ENCODE measurements around the gene TTC29.

The TTC29 gene

GRCh38 chr4:146952896-146953295, 7.2 kb upstream of the TTC29 start:
- FAIRE-seq (no peak), DNase-seq (ENCODE audit: insufficient read length) (no peak)
- no peak for TF ChIP-seq POLR2AphosphoS5 (IDR thresholded peaks at IDR 0.05; ENCODE audit: low read depth, low read length)
- no peak for TF ChIP-seq POLR2A (IDR thresholded peaks at IDR 0.05; ENCODE audit: low read depth, low read length)
- TF ChIP-seq TAF1 (IDR thresholded peaks at IDR 0.05; ENCODE audit: borderline replicate concordance, low read depth, low read length) = no peak

DNA sequence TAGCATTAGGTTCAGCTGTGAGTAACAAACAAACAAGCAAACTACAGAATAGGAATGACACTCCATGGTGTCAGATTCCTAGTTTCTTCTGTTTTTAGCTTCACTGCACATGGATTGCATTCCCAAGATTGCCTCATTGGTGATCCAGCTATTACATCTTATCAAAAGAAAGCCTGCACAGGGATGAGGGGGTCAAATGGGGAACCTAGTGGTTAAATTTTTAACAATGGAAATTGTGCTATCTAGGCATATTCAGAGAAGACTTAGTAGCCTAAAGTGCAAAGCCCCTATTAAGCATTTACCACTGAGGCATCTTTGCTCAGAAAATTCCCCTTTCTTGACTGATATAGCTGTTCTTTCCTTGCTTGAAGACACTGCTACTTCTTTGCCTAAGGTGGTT, 3.9 kb upstream of the TTC29 start:
- TF ChIP-seq POLR2AphosphoS5 (IDR thresholded peaks at IDR 0.05; ENCODE audit: low read depth, low read length) (no peak), TAF1 (IDR thresholded peaks at IDR 0.05; ENCODE audit: borderline replicate concordance, low read depth, low read length) (no peak), POLR2A (IDR thresholded peaks at IDR 0.05; ENCODE audit: low read depth, low read length) (no peak)
- DNase-seq (ENCODE audit: insufficient read length) (no peak), FAIRE-seq (no peak)

GRCh38 chr4:146943691-146944375, 1.8 kb downstream of the TTC29 start:
- FAIRE-seq (no peak), DNase-seq (ENCODE audit: insufficient read length) (no peak)
- TF ChIP-seq TAF1 (IDR thresholded peaks at IDR 0.05; ENCODE audit: borderline replicate concordance, low read depth, low read length) = no peak
- no peak for TF ChIP-seq POLR2AphosphoS5 (IDR thresholded peaks at IDR 0.05; ENCODE audit: low read depth, low read length)
- TF ChIP-seq POLR2A (IDR thresholded peaks at IDR 0.05; ENCODE audit: low read depth, low read length) = no peak

- TF ChIP-seq POLR2AphosphoS5 (IDR thresholded peaks at IDR 0.05; ENCODE audit: low read depth, low read length) = no peak
- no peak for TF ChIP-seq TAF1 (IDR thresholded peaks at IDR 0.05; ENCODE audit: borderline replicate concordance, low read depth, low read length)
- no peak for TF ChIP-seq POLR2A (IDR thresholded peaks at IDR 0.05; ENCODE audit: low read depth, low read length)
- FAIRE-seq (no peak), DNase-seq (ENCODE audit: insufficient read length) (no peak)
These were observed 13.5 kb downstream of the TTC29 start for GRCh38 chr4:146932116-146932515.

DNA sequence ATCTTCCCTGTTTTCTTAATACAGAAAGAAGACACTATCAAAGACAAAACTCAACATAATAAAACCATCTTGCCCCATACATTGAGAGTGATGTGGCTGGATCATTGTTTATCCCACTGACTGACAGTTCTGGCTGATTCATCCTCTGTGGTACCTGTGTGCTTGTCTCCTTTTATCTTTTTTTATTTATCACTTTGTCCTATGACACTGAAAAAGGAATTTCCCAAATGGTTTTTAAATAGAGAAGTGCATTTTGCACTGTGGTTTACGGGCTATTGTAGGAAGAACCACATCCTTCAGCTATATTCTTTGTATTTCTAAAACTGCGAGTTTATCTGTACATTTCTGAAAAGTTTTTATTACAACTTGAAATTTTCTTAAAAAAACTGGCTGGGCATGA, 15.0 kb downstream of the TTC29 start:
- FAIRE-seq (no peak), DNase-seq (ENCODE audit: insufficient read length) (no peak)
- TF ChIP-seq POLR2AphosphoS5 (IDR thresholded peaks at IDR 0.05; ENCODE audit: low read depth, low read length) = no peak
- TF ChIP-seq POLR2A (IDR thresholded peaks at IDR 0.05; ENCODE audit: low read depth, low read length) = no peak
- TF ChIP-seq TAF1 (IDR thresholded peaks at IDR 0.05; ENCODE audit: borderline replicate concordance, low read depth, low read length) = no peak

DNA sequence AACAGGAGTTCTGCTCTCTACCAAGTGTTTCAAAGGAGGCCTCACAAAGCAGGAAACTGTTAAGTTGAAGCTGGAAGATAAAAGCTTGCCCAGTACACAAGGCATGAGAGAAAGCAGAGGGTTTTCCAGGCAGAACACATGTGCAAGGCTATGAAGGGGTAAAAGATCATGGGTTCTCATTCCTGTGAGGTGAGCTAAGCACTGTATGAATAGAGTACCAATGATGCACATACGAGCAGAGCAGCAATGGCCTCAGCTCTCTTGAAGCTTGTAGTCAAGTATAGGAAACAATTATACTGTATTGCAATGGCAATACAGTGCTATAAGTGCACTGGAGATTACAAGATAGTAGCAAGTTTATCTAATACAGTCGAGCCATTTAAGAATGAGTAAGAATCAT, 18.0 kb downstream of the TTC29 start:
- FAIRE-seq = no peak

GRCh38 chr4:146916479-146917076, 29.1 kb downstream of the TTC29 start:
- DNase-seq (ENCODE audit: insufficient read length) = no peak
- TF ChIP-seq POLR2A (IDR thresholded peaks at IDR 0.05; ENCODE audit: low read depth, low read length) (no peak), TAF1 (IDR thresholded peaks at IDR 0.05; ENCODE audit: borderline replicate concordance, low read depth, low read length) (no peak), POLR2AphosphoS5 (IDR thresholded peaks at IDR 0.05; ENCODE audit: low read depth, low read length) (no peak)
- FAIRE-seq = no peak

More for the DNA sequence above, 18.0 kb downstream of the TTC29 start:
- no peak for TF ChIP-seq POLR2A (IDR thresholded peaks at IDR 0.05; ENCODE audit: low read depth, low read length)
- TF ChIP-seq TAF1 (IDR thresholded peaks at IDR 0.05; ENCODE audit: borderline replicate concordance, low read depth, low read length) = no peak
- TF ChIP-seq POLR2AphosphoS5 (IDR thresholded peaks at IDR 0.05; ENCODE audit: low read depth, low read length) = no peak
- DNase-seq (ENCODE audit: insufficient read length) = no peak

DNA sequence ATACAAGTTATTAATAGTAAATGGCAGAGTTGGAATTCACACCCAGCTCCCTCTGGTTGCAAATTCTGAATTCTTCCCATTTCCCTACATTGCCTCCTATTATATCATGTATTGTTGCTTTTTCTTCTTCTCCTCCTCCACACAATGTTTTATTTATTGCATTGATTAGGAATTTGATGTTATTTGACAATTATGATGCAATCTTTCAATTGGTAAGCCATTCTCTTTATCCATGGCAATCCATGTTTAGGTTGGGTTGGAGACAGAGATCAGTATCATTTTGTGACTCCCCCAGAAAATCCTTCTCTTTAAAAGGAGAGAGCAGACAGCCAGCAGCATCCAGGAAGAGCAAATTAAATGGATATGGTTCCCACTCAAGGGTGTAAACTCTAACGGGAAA, 30.5 kb downstream of the TTC29 start:
- TF ChIP-seq POLR2A (IDR thresholded peaks at IDR 0.05; ENCODE audit: low read depth, low read length) (no peak), TAF1 (IDR thresholded peaks at IDR 0.05; ENCODE audit: borderline replicate concordance, low read depth, low read length) (no peak), POLR2AphosphoS5 (IDR thresholded peaks at IDR 0.05; ENCODE audit: low read depth, low read length) (no peak)
- DNase-seq (ENCODE audit: insufficient read length) (no peak), FAIRE-seq (no peak)

- DNase-seq (ENCODE audit: insufficient read length) = no peak
- TF ChIP-seq POLR2AphosphoS5 (IDR thresholded peaks at IDR 0.05; ENCODE audit: low read depth, low read length) = no peak
- no peak for TF ChIP-seq TAF1 (IDR thresholded peaks at IDR 0.05; ENCODE audit: borderline replicate concordance, low read depth, low read length)
- no peak for TF ChIP-seq POLR2A (IDR thresholded peaks at IDR 0.05; ENCODE audit: low read depth, low read length)
- FAIRE-seq = no peak
These were observed 45.4 kb downstream of the TTC29 start for GRCh38 chr4:146900295-146900694.

DNA sequence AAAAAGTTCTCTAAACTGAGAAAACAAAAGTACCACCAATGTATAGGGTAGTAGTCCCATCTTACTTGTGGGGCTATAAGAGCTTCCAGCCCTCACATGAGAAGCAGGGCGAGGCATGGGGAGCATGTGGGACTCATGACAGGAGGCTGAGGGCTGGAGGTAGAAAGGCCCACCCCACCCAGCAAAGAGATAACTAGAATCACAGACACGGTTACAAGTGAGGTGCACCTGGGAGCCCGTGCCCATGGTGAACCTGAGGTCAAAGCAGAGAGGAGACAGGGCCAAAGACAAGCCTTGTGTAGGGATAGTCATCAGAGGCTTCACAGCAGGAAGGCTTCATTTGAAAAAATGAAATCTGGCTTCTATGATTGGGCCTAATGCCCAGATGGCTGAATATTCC, 55.4 kb downstream of the TTC29 start:
- TF ChIP-seq TAF1 (IDR thresholded peaks at IDR 0.05; ENCODE audit: borderline replicate concordance, low read depth, low read length) = no peak
- no peak for TF ChIP-seq POLR2A (IDR thresholded peaks at IDR 0.05; ENCODE audit: low read depth, low read length)
- TF ChIP-seq POLR2AphosphoS5 (IDR thresholded peaks at IDR 0.05; ENCODE audit: low read depth, low read length) = no peak
- FAIRE-seq (no peak), DNase-seq (ENCODE audit: insufficient read length) (no peak)

DNA sequence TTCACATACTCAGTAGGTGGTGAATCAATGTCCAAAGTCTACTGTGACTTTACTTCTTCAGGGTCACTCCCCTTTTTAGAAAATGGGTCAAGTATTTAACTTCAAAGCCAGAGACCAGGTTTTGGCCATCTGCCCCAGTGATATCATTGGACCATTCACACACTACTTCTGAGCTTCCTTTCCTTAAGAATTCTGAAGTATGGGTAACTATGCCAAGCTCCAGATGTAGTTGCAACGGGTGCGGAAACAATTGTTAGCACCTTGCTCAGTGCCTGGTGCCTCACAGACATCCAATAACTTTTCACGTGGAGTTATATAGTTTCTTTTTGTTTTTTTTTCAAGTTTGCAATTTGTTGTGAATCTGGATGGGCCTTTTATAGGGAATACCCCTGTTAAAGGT, 62.6 kb downstream of the TTC29 start:
- DNase-seq (ENCODE audit: insufficient read length) (no peak), FAIRE-seq (no peak)
- TF ChIP-seq TAF1 (IDR thresholded peaks at IDR 0.05; ENCODE audit: borderline replicate concordance, low read depth, low read length) (no peak), POLR2A (IDR thresholded peaks at IDR 0.05; ENCODE audit: low read depth, low read length) (no peak), POLR2AphosphoS5 (IDR thresholded peaks at IDR 0.05; ENCODE audit: low read depth, low read length) (no peak)

DNA sequence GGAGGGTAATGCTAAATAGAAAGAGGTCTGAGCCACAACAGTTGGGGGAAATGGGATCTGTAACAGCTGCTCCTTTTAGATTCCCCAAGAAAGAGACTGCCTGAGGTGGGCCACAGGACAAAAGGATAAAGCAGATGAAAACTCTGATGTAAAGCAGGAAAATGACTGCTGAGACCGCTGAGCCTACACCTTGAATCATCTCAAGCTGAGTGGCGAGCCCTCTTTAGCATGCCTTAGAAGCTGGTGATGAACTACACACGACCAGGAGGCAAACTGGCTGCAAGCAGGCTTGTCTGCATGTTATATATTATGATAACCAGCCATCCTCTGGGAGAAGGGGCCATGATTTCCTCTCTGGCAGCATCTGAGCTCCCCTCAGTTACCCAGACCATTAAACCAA, 88.4 kb downstream of the TTC29 start:
- DNase-seq (ENCODE audit: insufficient read length) (no peak), FAIRE-seq (no peak)
- no peak for TF ChIP-seq TAF1 (IDR thresholded peaks at IDR 0.05; ENCODE audit: borderline replicate concordance, low read depth, low read length)
- no peak for TF ChIP-seq POLR2AphosphoS5 (IDR thresholded peaks at IDR 0.05; ENCODE audit: low read depth, low read length)
- TF ChIP-seq POLR2A (IDR thresholded peaks at IDR 0.05; ENCODE audit: low read depth, low read length) = no peak
